NT2/D1 (cell line): Measurements from ENCODE around the gene CORO1C.

Source experiments
- DNase-seq: peaks from one replicate; pipeline ENCODE4 v3.0.0-alpha.2; 2011; ENCODE audit warnings: low read depth, low spot score
- H3K27me3 ChIP-seq: 2 replicates; pipeline ENCODE4 v1.6.0; 2011; ENCODE audit warnings: mild to moderate bottlenecking; ENCODE audit not compliant: insufficient read length, insufficient read depth
- H3K36me3 ChIP-seq: 2 replicates; pipeline ENCODE4 v1.6.1; 2011; ENCODE audit warnings: mild to moderate bottlenecking, low read length, mixed read lengths; ENCODE audit not compliant: insufficient read depth, insufficient read length
- H3K4me1 ChIP-seq: 2 replicates; pipeline ENCODE4 v1.5.1; 2011; ENCODE audit not compliant: insufficient read depth, insufficient read length
- H3K4me3 ChIP-seq: 2 replicates; pipeline ENCODE4 v1.5.1; 2011; ENCODE audit warnings: low read depth; ENCODE audit not compliant: insufficient read length
- H3K9ac ChIP-seq: 2 replicates; pipeline ENCODE4 v1.6.0; 2011; ENCODE audit warnings: low read depth; ENCODE audit not compliant: insufficient read length
- H3K9me3 ChIP-seq: 2 replicates; pipeline ENCODE4 v1.5.1; 2011; ENCODE audit warnings: mild to moderate bottlenecking, low read length; ENCODE audit not compliant: insufficient read depth
- SUZ12 ChIP-seq: IDR thresholded peaks from 2 replicates; pipeline ENCODE4 v1.6.1; 2011; ENCODE audit not compliant: insufficient read length, insufficient read depth; ENCODE audit errors: extremely low read depth
- YY1 ChIP-seq: IDR thresholded peaks from 2 replicates; pipeline ENCODE4 v1.6.1; 2011; ENCODE audit not compliant: insufficient read length, insufficient read depth
- ZNF274 ChIP-seq: IDR thresholded peaks from 2 replicates; pipeline ENCODE4 v1.6.1; 2011; ENCODE audit warnings: mild to moderate bottlenecking, low read depth, low read length

CORO1C gene

DNA sequence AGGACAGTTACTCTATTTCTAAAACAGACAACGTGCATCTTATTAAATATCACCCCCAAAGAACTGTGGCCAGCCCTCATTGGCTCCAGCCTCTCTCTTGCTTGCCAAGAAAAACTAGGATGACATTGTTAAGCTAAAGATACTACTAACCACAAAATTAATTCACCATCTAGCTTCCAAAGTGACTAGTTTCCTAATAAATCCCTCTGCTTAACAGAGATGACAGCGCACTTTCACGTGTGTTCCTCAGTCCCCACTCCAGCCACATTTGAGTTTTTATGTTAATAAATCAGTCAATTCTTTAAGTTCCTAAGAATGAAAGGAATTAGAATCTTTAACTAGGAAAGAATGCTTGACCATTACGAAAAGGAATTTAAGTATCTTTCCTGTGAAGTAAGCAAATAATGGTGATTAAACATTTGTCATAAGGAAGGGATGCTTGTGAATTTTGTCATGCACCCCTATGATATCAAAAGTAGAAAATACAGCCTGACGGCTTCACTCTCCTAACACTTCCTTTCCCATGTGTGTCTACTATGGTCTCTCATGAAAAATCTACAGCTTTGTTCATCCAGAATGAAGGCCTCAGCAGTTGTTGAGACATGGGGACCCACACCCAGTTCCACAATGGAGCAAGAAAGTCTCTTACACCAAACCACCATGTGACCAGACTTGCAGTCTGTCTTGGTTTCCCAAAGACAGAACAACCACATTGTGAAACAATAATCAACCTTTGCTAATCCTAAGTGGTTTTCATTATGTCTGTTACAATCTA is 8.1 kb downstream of the CORO1C start:
- DNase-seq, result no peak
- Histone ChIP-seq H3K4me1 (no peaks in the 10 kb centered on the region), H3K9me3 (no peaks in the 10 kb centered on the region), H3K36me3 (peaks cover 12% of the 10 kb centered on the region), H3K27me3 (no peaks in the 10 kb centered on the region), H3K4me3 (no peak overlapping the region), H3K9ac (no peak overlapping the region)
- no peak for TF ChIP-seq YY1
- TF ChIP-seq ZNF274, result no peak
- no peak for TF ChIP-seq SUZ12

DNA sequence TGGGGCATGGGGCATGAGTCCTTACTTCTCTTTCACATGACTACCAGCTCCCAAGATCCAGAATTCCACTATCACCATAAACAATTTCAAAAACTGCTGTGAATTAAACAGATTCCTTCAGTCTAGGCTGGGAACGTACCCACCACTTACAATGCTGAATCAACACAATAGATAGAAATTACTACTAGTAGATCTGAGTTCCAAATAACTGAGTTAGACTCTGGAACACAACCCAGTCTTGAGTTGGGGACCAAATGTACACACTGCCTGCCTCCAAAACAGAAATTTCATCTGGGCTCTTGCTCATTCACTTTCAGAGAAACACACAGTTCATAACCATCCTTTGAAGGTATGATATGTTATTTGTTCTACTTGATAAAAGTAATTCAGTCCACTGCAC is 8.9 kb downstream of the CORO1C start:
- no peak for DNase-seq
- Histone ChIP-seq H3K27me3 (no peaks in the 10 kb centered on the region), H3K4me3 (no peak overlapping the region), H3K9me3 (no peaks in the 10 kb centered on the region), H3K9ac (no peak overlapping the region), H3K4me1 (no peaks in the 10 kb centered on the region), H3K36me3 (peaks cover 12% of the 10 kb centered on the region)
- TF ChIP-seq YY1 (no peak), ZNF274 (no peak), SUZ12 (no peak)

DNA sequence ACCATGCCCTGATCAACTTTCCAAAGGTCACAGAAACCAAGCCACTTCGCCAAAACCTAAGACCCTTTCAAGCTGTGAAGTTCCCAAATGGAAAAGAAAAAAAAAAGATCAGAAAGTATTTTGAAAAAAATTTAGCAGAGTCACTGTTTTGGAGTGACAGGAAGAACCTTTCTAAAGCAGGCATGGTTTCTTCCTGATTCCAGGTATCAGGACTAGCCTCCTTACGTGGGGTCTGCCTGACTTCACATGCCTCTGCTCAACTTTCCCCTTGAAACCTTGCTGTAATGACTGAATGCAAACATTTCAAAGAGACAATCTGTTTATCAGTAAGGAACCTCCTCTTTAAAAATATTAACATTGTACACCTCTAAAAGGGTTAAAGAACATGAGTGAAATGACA is 9.5 kb downstream of the CORO1C start:
- Histone ChIP-seq H3K4me3 (no peak overlapping the region), H3K27me3 (no peaks in the 10 kb centered on the region), H3K9ac (no peak overlapping the region), H3K36me3 (peaks cover 13% of the 10 kb centered on the region), H3K9me3 (no peaks in the 10 kb centered on the region), H3K4me1 (no peaks in the 10 kb centered on the region)
- TF ChIP-seq YY1 (no peak), ZNF274 (no peak), SUZ12 (no peak)
- no peak for DNase-seq

DNA sequence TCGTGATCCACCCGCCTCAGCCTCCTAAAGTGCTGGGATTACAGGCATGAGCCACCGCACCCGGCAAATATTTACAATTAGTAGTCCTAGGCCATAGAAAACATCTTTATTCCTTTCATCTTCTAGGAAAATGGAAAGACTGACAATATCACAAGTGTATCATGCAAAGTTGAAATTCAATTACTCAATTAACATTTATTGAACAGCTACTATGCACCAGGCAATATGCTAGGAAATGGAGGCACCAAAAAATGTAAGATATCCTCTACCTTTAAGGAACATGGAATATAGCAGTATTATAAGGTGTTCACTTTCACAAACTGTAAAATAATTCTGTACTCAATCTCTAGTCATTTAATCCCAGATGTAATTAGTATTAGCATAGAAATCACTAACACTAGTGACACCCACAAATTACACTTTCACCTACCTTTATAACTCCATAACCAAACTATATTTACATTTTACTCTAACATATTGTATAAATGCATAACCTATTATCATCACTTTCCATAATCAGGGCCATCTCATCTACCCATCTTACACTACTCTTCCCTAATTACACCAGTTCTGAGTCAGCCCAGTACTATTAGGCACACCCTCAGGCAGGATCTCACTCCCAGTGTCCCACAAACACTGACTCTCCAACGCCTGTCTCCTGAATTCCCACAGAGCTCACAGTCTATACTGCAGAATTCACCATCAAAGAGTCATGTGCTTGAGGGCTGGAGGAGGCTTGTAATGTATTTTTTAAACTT is 10.4 kb downstream of the CORO1C start:
- Histone ChIP-seq H3K4me1 (no peaks in the 10 kb centered on the region), H3K27me3 (no peaks in the 10 kb centered on the region), H3K9ac (no peak overlapping the region), H3K4me3 (no peak overlapping the region), H3K9me3 (no peaks in the 10 kb centered on the region), H3K36me3 (peaks cover 11% of the 10 kb centered on the region)
- no peak for TF ChIP-seq YY1
- TF ChIP-seq ZNF274, result no peak
- DNase-seq, result no peak

DNA sequence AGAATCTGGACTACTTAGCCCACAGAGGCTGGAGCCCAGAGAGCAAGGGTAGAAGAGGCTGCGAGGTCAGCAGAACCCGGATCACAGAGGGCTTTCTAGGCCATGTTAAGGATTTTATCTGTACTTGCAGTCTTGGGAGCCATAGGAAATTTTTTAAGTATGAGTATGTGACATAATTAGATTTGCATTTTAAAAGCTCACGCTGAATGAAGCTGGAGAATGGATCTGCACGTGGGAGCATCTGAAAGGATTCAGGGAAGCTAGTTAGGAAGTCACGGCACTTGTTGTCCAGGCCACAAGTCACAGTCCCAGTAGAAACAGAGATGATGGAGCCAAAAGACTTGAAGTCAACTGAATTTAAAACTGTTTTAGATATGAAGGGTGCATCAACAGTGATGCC is 14.1 kb downstream of the CORO1C start:
- no peaks in the 10 kb centered on the region for H3K9me3 ChIP-seq
- no peak overlapping the region for H3K4me3 ChIP-seq
- H3K9ac ChIP-seq, result no peak overlapping the region
- no peaks in the 10 kb centered on the region for H3K27me3 ChIP-seq
- no peak for TF ChIP-seq ZNF274
- TF ChIP-seq YY1, result no peak
- TF ChIP-seq SUZ12, result no peak
- no peak for DNase-seq
- H3K4me1 ChIP-seq, result peaks cover 3% of the 10 kb centered on the region
- H3K36me3 ChIP-seq, result peaks cover 11% of the 10 kb centered on the region

DNA sequence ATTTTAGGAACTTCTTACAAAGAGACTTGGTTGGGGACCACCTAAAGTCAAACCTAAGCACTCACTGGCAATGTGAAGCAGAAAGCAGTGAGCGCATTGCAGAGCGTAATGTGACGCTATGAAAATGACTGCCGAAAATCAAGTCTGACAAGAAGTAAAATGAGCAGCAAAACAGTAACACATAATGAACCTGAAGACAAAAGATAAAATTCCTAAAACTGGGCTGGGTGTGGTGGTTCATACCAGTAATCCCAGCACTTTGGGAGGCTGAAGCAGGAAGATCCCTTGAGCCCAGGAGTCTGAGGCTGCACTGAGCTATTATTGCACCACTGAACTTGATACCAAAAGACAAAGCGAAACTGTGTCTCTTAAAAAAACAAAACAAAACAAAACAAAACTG is 16.5 kb downstream of the CORO1C start:
- Histone ChIP-seq H3K36me3 (peaks cover 11% of the 10 kb centered on the region), H3K9ac (no peak overlapping the region), H3K4me3 (no peak overlapping the region)

DNA sequence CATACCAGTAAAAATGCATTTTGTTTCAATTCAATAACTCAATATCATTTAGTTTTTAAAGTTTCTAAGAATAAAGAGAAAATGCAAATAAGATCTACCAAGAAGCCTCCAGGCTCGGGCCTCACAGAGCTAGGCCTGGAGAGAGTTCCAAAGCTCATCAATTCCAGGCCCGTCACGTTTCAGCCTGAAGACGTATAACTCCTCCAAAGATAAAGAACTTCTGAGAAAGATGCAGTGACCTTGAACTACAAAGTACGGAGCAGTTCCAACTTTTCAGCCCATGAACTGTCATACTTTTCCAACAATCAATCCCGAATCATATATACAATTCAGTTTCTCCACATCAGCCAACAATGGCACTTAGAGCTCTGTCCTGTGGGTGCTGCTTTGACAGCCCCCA is 17.8 kb downstream of the CORO1C start:
- Histone ChIP-seq H3K9ac (no peak overlapping the region), H3K36me3 (peaks cover 11% of the 10 kb centered on the region), H3K4me1 (peaks cover 3% of the 10 kb centered on the region), H3K27me3 (no peaks in the 10 kb centered on the region), H3K4me3 (no peak overlapping the region), H3K9me3 (no peaks in the 10 kb centered on the region)
- no peak for DNase-seq
- no peak for TF ChIP-seq ZNF274

More for the DNA sequence above, 16.5 kb downstream of the CORO1C start:
- no peak for TF ChIP-seq ZNF274
- no peak for TF ChIP-seq SUZ12
- no peak for TF ChIP-seq YY1
- H3K4me1 ChIP-seq, result peaks cover 3% of the 10 kb centered on the region
- no peak for DNase-seq
- no peaks in the 10 kb centered on the region for H3K27me3 ChIP-seq
- H3K9me3 ChIP-seq, result no peaks in the 10 kb centered on the region
